B cell (primary cell): ENCODE results near the gene ARHGEF10L. TPM values are rescaled to one million over a fixed set of nuclear protein-coding genes. Genes with fewer than 3 reads are reported as not detected.
A peak's percentile ranks its signal among the peaks of the same experiment; 100 is the strongest.

Source experiments
- ATAC-seq: fragments of 200-7000 bp; cut with Tn5 transposase; one replicate; pipeline ENCODE4 v1.10.0; 2021; ENCODE audit warnings: low read depth, mild to moderate bottlenecking, moderate number of reproducible peaks, moderate library complexity
- CTCF ChIA-PET: fragments of 350-600 bp; sonication (Branson Sonifier 250); formaldehyde crosslinking; loops from one replicate; lab custom pipeline; 2021; ENCODE audit warnings: antibody characterized with exemption, inconsistent platforms; lab: Charles Lee
- POLR2A ChIA-PET: fragments of 350-600 bp; sonication (Branson Sonifier 250); formaldehyde crosslinking; loops from one replicate; lab custom pipeline; 2021; ENCODE audit warnings: antibody characterized with exemption; lab: Charles Lee
- DNase-seq: peaks from one replicate; pipeline ENCODE4 v3.0.0; 2013
- H2AFZ ChIP-seq: 2 replicates; pipeline ENCODE4 v1.6.1; 2012; ENCODE audit warnings: mild to moderate bottlenecking, low read depth, low read length; ENCODE audit not compliant: insufficient read depth, poor library complexity, severe bottlenecking
- H3K27ac ChIP-seq, 2 donors: 1 replicate in 1 of 2; 2 replicates in 1 of 2; pipeline ENCODE4 v1.5.1; 2012 to 2013; ENCODE audit warnings: low read length in 2 of 2, mild to moderate bottlenecking in 2 of 2, moderate library complexity in 1 of 2
- H3K27me3 ChIP-seq, 4 experiments: fragments of 200-600 bp in 1 of 4; sonication (generic) in 1 of 4; replicated peaks in 1 of 4; 1 replicate in 2 of 4; 2 replicates in 2 of 4; pipeline versions ENCODE4 v1.6.1 to v1.7.0; 2013 to 2016; ENCODE audit warnings: low read length in 3 of 4, mild to moderate bottlenecking in 2 of 4, mixed read lengths in 1 of 4, moderate library complexity in 1 of 4; ENCODE audit not compliant: insufficient read depth in 4 of 4, control insufficient read depth in 3 of 4; ENCODE audit errors: control extremely low read depth in 1 of 4
- H3K36me3 ChIP-seq, 2 experiments: replicated peaks in 1 of 2; 1 replicate in 1 of 2; 2 replicates in 1 of 2; pipeline versions ENCODE4 v1.6.1 to v1.7.1; 2013; ENCODE audit warnings: low read length in 1 of 2; ENCODE audit not compliant: insufficient read depth in 2 of 2, control insufficient read depth in 1 of 2; ENCODE audit errors: control extremely low read depth in 1 of 2, extremely low read depth in 1 of 2
- H3K4me1 ChIP-seq, 2 donors: fragments of 200-600 bp in 1 of 2; sonication (generic) in 1 of 2; 1 replicate in 1 of 2; 2 replicates in 1 of 2; pipeline versions ENCODE4 v1.5.1 to v1.6.1; 2013 to 2017; ENCODE audit warnings: low read length in 2 of 2; ENCODE audit not compliant: control insufficient read depth in 2 of 2, insufficient read depth in 2 of 2
- H3K4me2 ChIP-seq: replicated peaks from 2 replicates; pipeline ENCODE3; 2012; ENCODE audit warnings: mild to moderate bottlenecking, low read depth, low read length; ENCODE audit not compliant: poor library complexity, severe bottlenecking
- H3K4me3 ChIP-seq, 5 experiments: fragments of 200-600 bp in 1 of 5; sonication (generic) in 1 of 5; 1 replicate in 3 of 5; 2 replicates in 2 of 5; pipeline versions ENCODE4 v1.5.1 to v1.7.0; 2011 to 2016; ENCODE audit warnings: low read length in 4 of 5, mild to moderate bottlenecking in 4 of 5, low read depth in 2 of 5, control low read depth in 1 of 5, moderate library complexity in 1 of 5; ENCODE audit not compliant: insufficient read depth in 1 of 5; ENCODE audit errors: control extremely low read depth in 1 of 5, extremely low read depth in 1 of 5
- H3K79me2 ChIP-seq: fragments of 200-600 bp; sonication (generic); one replicate; pipeline ENCODE4 v1.6.0; 2016; ENCODE audit warnings: low read length; ENCODE audit not compliant: control insufficient read depth, insufficient read depth
- H3K9ac ChIP-seq: fragments of 200-600 bp; sonication (generic); 2 replicates; pipeline ENCODE4 v1.6.1; 2017; ENCODE audit warnings: mild to moderate bottlenecking, low read length, moderate library complexity
- H3K9me3 ChIP-seq, 3 donors: one replicate each; pipeline versions ENCODE4 v1.6.1 to v1.7.1; 2013; ENCODE audit warnings: low read length in 2 of 3; ENCODE audit not compliant: control insufficient read depth in 2 of 3, insufficient read depth in 1 of 3; ENCODE audit errors: control extremely low read depth in 1 of 3
- H4K20me1 ChIP-seq: 2 replicates; pipeline ENCODE4 v1.6.0; 2012; ENCODE audit warnings: mild to moderate bottlenecking, low read length; ENCODE audit not compliant: insufficient read depth, control insufficient read depth, poor library complexity, severe bottlenecking
- H3K27ac Mint-ChIP-seq: one replicate; pipeline ENCODE4 v1.8.0; 2021; ENCODE audit warnings: mixed read lengths
- H3K27me3 Mint-ChIP-seq: one replicate; pipeline ENCODE4 v1.8.0; 2021; ENCODE audit warnings: mixed read lengths
- H3K4me1 Mint-ChIP-seq: one replicate; pipeline ENCODE4 v1.8.0; 2021; ENCODE audit warnings: mixed read lengths
- H3K4me3 Mint-ChIP-seq: one replicate; pipeline ENCODE4 v1.8.0; 2021; ENCODE audit warnings: mixed read lengths
- H3K9me3 Mint-ChIP-seq: one replicate; pipeline ENCODE4 v1.8.0; 2022; ENCODE audit warnings: mixed read lengths; ENCODE audit not compliant: insufficient read depth
- EZH2 ChIP-seq: IDR thresholded peaks from 2 replicates; pipeline ENCODE4 v1.6.1; 2012; ENCODE audit warnings: borderline replicate concordance, low read depth, mild to moderate bottlenecking, moderate library complexity, low read length; ENCODE audit not compliant: insufficient read depth, poor library complexity, severe bottlenecking
- WGBS: methylation state at CpG from one replicate; pipeline ENCODE4 v1.1.5; 2013; ENCODE audit warnings: missing lambda C conversion rate; ENCODE audit not compliant: insufficient coverage; 5-methylcytosine and 5-hydroxymethylcytosine counted together
- intact Hi-C: fragments of 100-400 bp; cut with micrococcal nuclease; formaldehyde crosslinking; loops from one replicate; pipeline ENCODE4 v1.10.0; 2022
- polyA plus RNA-seq: library from polyadenylated mRNA; depleted of rRNA; stranded (reverse); fragments of >200 nt; gene quantifications from 2 replicates; pipeline ENCODE4 v1.2.3, GENCODE V29; 2012
- total RNA-seq, 2 donors: library from RNA; stranded (reverse); fragments of 120-200 nt in 1 of 2; gene quantifications; 1 replicate in 1 of 2; 2 replicates in 1 of 2; pipeline versions ENCODE4 v1.2.3 to v1.2.4, GENCODE V29; 2013 to 2022
- TF ChIP-seq, protein P1 (sequence below): fragments of 200-600 bp; IDR thresholded peaks from one replicate; pipeline ENCODE4 v1.8.0; 2022; ENCODE audit warnings: antibody characterized with exemption, mild to moderate bottlenecking

Gene ARHGEF10L
- total and polyA plus RNA-seq, 2 donors (not counting 1 experiment from before 2014, with no cell fraction given): 2.0 to 4.9 TPM

GRCh38 chr1:17637055-17637454 lies 97.6 kb downstream of the ARHGEF10L start:
- ATAC-seq: no peak
- H3K27me3 Mint-ChIP-seq: peaks cover 2% of the 10 kb centered on the region
- POLR2A ChIA-PET: no interaction called here
- Histone ChIP-seq H3K79me2 (no peaks in the 10 kb centered on the region), H3K4me3 (no peak overlapping the region), H3K9ac (no peak overlapping the region), H3K9me3 (no peaks in the 10 kb centered on the region), H3K36me3 (no peaks in the 10 kb centered on the region), H3K27me3 (no peaks in the 10 kb centered on the region), H3K4me2 (no peak overlapping the region), H3K4me1 (peaks cover 6 to 30% of the 10 kb centered on the region in 2 donors), H2AFZ (no peak overlapping the region), H4K20me1 (no peaks in the 10 kb centered on the region), H3K27ac (no peak overlapping the region)
- intact Hi-C loops: loop anchor here (10.0 kb wide), 1 partner anchor 202 kb away; the partner anchor contains the start of gene RCC2
- no peak for DNase-seq
- H3K27ac Mint-ChIP-seq: peak overlapping the region; percentile 56
- H3K4me1 Mint-ChIP-seq: peaks cover 26% of the 10 kb centered on the region
- no peaks in the 10 kb centered on the region for H3K9me3 Mint-ChIP-seq
- CTCF ChIA-PET: interaction anchor here (0.8 kb wide), 1 partner anchor 16 kb away, joined by 3 read pairs; no protein-coding TSS in a partner anchor
- no peak overlapping the region for H3K4me3 Mint-ChIP-seq
- 94% methylated on average over 4 of the region's 4 CpGs for WGBS
- TF ChIP-seq, protein P1, sequence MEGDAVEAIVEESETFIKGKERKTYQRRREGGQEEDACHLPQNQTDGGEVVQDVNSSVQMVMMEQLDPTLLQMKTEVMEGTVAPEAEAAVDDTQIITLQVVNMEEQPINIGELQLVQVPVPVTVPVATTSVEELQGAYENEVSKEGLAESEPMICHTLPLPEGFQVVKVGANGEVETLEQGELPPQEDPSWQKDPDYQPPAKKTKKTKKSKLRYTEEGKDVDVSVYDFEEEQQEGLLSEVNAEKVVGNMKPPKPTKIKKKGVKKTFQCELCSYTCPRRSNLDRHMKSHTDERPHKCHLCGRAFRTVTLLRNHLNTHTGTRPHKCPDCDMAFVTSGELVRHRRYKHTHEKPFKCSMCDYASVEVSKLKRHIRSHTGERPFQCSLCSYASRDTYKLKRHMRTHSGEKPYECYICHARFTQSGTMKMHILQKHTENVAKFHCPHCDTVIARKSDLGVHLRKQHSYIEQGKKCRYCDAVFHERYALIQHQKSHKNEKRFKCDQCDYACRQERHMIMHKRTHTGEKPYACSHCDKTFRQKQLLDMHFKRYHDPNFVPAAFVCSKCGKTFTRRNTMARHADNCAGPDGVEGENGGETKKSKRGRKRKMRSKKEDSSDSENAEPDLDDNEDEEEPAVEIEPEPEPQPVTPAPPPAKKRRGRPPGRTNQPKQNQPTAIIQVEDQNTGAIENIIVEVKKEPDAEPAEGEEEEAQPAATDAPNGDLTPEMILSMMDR: no peak
- TF ChIP-seq EZH2: no peak

DNA sequence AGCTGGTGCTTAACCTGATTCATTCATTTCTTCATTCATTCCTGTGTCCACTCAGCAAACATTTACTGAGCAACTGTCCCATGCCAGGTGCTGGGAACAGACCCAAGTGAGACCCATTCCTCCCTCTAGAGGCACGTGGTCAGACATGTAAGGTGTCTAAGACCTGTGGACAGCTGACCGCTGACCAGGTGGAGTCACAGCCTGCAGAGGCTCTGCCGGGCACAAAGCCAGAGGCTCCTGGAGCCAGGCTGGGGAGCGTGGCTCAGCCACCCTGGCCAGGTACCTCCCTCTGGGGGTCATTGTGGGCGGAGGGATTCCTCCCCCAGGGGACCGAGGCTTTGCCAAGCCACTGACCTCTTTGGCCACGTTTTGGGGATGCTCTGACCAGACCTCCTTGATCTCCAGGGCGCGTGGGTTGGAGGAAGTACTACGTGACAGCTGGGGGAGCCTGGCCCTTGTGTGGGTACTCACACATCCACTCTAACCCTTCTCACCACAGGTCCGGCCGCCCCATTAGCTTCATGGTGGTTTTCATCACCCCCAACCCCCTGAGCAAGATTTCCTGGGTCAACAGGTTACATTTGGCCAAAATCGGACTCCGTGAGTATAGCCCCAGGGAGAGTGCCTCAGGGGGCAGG lies 100.3 kb downstream of the ARHGEF10L start:
- DNase-seq (no peak), ATAC-seq (no peak)
- no peaks in the 10 kb centered on the region for H3K36me3 ChIP-seq
- Mint-ChIP-seq H3K9me3 (no peaks in the 10 kb centered on the region), H3K4me3 (no peak overlapping the region), H3K27ac (no peak overlapping the region), H3K27me3 (peaks cover 4% of the 10 kb centered on the region), H3K4me1 (peaks cover 24% of the 10 kb centered on the region)
- H3K4me2 ChIP-seq: no peak overlapping the region
- 73% methylated on average over 12 of the region's 14 CpGs for WGBS
- H2AFZ ChIP-seq: no peak overlapping the region
- no peak overlapping the region for H3K9ac ChIP-seq
- no peak overlapping the region for H3K27ac ChIP-seq
- H3K79me2 ChIP-seq: no peaks in the 10 kb centered on the region
- peaks cover 6 to 24% of the 10 kb centered on the region in 2 donors for H3K4me1 ChIP-seq
- H3K4me3 ChIP-seq: no peak overlapping the region
- ChIA-PET POLR2A (no interaction called here), CTCF (no interaction called here)
- H3K9me3 ChIP-seq: no peaks in the 10 kb centered on the region
- TF ChIP-seq, protein P1: no peak
- no peak for TF ChIP-seq EZH2
- peaks cover 0 to 3% (median 0%) of the 10 kb centered on the region in 4 experiments for H3K27me3 ChIP-seq
- no peaks in the 10 kb centered on the region for H4K20me1 ChIP-seq
- intact Hi-C loops: loop anchor here (10.0 kb wide), 1 partner anchor 205 kb away; the partner anchor contains the start of gene RCC2
